GM19324 (cell line): Measurements from ENCODE around the gene SLCO4A1.

Experiments used
- ATAC-seq: cut with Tn5 transposase; IDR thresholded peaks from one replicate; pipeline ENCODE4 v1.9.1; 2021; ENCODE audit warnings: mild to moderate bottlenecking, moderate library complexity; ENCODE audit not compliant: unreplicated experiment, low FRiP score

SLCO4A1 gene

DNA sequence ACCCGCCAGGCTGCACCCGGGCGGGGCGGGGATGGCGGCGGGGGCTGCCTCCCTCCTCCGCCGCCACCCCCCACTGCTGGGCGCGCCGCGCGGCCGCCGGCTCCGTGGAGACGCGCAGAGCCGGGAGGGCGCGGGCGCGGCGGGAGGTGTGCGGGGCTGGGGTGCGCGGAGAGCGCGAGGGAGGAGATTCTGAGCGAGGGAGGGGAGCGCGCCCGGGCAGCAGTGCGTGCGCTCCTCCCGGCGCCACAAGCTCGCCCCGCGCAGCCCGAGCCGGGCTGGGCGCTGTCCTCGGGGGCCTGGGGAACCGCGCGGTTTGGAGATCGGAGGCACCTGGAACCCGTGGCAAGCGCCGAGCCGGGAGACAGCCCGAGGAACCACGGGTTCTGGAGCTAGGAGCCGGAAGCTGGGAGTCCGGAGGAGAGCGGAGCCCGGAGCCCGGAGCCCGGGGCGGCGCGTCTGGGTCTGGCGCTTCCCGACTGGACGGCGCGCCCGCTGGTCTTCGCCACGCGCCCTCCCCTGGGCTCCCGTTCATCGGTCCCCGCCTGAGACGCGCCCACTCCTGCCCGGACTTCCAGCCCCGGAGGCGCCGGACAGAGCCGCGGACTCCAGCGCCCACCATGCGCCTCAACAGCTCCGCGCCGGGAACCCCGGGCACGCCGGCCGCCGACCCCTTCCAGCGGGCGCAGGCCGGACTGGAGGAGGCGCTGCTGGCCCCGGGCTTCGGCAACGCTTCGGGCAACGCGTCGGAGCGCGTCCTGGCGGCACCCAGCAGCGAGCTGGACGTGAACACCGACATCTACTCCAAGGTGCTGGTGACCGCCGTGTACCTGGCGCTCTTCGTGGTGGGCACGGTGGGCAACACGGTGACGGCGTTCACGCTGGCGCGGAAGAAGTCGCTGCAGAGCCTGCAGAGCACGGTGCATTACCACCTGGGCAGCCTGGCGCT is 66.6 kb downstream of the SLCO4A1 start, which contains the start of gene NTSR1:
NTSR1 (plus strand) TSS at position 246 of the 946 bp plus-strand sequence; CDS start at position 618, 372 bp downstream.
- ATAC-seq: no peak

GRCh38 chr20:62709537-62709905 is 67.2 kb downstream of the SLCO4A1 start:
- ATAC-seq: no peak

DNA sequence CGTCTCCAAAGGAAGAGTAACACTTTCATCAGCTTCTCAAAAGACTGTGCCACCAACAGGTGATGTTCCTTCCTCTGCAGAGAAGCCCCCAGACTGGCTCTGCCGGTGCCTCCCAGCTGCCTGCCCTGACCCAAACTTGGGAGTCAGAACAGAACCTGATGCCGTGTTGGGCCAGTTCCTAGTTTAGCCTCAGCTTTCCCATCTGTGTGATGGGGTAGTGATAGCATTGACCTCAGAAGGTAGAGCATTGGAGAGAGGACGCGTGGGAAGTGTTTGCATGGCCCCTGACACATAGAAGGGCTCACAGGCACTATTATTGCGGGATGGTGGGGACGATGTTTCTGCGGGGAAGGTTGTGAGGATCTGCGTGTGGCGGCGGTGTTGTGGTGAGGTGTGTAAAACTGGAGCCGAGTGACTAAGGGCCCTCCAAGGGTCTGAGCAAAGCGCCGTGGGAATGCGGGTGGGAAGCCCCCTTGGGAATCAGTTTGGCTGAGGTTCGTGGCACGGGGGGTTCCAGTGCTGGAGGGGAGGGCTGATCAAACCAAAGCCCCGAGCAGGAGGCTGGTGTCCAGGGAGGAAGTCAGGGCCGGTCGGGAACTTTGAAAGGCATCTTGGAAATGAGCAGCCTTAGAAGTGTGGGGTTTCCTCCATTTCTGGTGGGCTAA is 68.0 kb downstream of the SLCO4A1 start:
- no peak for ATAC-seq

DNA sequence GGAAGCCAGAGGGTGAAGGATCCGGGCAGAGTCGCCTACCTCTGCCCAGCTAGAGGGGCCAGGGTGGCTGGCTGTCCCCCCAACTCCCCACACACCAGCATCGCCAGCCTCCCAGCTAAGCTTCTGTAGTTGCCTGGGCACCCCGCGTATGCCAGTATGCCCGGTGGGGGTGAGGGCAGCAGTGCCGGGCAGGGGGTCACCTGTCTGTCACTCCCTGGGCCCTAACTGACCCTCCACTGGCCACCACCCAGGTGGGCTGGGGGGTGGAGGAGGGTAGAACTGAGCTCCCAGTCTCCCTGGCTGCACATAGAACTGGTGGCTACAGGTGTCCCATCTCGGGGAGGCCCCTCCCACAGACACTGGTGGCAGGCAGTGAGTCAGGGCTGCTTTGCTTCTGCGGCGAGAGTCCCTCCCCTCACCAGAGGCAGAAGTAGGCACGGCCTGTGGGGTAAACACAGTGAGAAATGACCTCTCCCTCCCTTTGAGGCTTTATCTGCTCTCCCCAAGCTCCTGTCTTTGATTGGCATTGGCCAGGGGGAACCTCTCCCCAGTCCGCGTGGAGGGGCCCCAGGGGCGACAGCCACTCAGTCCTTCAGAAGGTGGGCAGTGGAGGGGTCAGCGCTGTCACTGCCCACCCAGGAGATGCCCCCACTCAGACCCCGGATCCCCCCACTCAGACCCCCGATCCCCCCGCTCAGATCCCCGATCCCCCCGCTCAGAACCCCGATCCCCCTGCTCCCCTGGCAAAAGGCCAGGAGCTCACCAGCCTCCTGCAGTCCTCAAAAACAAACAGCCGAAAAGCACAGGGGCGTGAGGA is 68.8 kb downstream of the SLCO4A1 start:
- no peak for ATAC-seq

DNA sequence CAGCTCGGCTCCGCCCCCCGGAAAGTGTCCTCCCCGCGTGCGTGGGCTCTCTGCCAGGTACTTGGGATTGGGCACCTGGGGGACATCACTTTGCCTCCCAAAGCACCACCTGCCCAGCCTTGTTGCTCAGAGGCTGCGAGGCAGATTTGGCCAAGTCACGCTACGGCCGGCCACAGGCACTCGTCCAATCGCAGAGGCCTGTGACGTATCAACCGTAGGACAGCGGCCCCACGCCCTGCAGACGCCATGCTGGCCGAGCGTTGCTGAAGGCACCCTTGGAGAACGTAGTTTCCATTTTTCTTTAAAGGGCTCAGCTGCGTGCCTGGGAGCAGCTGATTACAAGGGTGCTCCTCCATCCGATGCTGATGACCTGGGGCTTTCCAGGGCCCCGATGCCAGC is 69.4 kb downstream of the SLCO4A1 start:
- no peak for ATAC-seq

DNA sequence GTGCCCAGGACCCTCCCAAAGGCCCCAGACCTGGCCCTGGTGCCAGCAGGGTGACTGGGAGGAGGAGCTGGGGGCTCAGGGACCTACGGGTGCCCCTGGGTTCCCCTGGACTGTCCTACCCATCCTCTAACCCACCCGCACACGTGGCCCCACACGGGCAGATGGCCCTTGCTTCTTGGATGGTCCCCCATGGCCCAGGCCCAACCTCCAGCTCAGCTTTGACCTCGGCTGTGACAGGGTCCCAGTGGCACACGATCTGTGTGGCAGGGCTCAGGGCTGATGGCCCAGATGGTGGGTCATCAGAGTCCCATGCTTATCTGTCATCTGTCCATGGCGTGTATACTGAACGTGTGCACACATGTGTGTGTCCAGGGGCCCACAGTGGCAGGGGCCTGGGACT is 70.3 kb downstream of the SLCO4A1 start:
- no peak for ATAC-seq

GRCh38 chr20:62714006-62714405 is 71.7 kb downstream of the SLCO4A1 start:
- ATAC-seq: no peak

- no peak for ATAC-seq
Observed at GRCh38 chr20:62714799-62715198, 72.5 kb downstream of the SLCO4A1 start.

GRCh38 chr20:62715201-62715600 is 72.9 kb downstream of the SLCO4A1 start:
- ATAC-seq: no peak

DNA sequence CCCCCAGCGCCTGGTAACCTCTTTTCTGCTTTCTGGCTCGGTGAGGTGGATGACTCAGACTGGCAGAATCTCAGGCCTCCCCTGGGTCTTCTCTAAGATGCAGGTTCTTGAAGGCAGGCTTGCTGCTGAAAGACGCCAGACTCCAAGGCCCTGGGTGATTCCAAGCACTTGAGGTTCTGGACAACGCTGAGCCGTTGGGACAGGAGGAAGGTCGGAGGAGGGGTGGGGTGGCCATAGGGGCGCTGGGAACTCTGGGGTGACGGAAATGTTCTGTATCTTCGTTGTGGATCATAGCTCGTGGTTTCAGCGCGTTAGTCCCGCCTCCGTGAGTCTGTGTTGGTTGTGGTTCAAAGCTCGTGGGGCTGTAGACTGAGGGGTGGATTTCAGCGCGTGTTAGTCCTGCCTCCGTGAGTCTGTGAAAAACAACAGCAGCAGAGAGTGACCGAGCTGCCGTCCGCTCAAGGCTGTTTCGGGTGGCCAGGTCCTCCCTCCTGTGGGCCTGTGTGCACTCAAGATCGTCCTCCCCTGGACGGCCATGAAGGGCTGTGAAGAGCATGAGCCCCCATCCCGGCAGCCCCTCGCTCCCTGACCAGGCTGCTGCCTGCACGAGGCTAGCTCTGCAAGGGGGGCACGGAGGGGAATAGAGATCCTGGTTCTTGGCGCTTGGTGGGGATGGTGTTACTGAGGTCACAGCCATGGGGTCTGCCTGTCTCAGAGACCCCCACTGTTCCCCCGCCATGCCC is 74.1 kb downstream of the SLCO4A1 start:
- ATAC-seq: no peak

- ATAC-seq: no peak
Observed at GRCh38 chr20:62716941-62717310, 74.6 kb downstream of the SLCO4A1 start.

DNA sequence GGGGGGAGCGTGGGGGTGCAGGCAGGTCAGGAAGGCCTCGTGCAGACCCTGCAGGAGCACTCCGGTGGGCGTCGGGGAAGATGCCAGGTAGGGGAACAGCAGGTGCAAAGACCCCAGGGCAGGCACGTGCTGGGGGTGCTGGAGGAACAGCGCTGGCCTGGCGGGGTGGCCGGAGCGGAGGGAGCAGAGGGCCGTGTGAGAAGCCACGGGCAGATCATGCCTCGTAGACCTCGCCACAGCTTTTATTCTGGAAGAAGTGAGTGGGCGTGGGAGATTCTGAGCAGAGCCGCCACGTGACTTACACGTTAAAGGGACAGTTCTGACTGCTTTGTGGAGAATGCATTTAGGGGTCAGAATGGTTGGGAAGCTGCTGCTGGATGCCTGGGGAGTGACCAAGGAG is 75.6 kb downstream of the SLCO4A1 start:
- ATAC-seq: no peak

- no peak for ATAC-seq
Observed at GRCh38 chr20:62718546-62718945, 76.2 kb downstream of the SLCO4A1 start.

GRCh38 chr20:62719250-62719935 is 77.1 kb downstream of the SLCO4A1 start:
- no peak for ATAC-seq
